Inflammatory macrophage (primary cell): ENCODE results near the gene USP32.
A peak's percentile ranks its signal among the peaks of the same experiment; 100 is the strongest.

Source experiments
- DNase-seq, 2 donors: peaks; one replicate each; pipeline ENCODE4 v3.0.0-alpha.2; 2020 to 2022

The USP32 gene

GRCh38 chr17:60149691-60150582, 242.0 kb downstream of the USP32 start, which contains the start of gene CA4:
TSS of gene CA4 (plus strand) at chr17:60149973. CDS start at chr17:60150035, 62 bp downstream.
- no peak for DNase-seq

DNA sequence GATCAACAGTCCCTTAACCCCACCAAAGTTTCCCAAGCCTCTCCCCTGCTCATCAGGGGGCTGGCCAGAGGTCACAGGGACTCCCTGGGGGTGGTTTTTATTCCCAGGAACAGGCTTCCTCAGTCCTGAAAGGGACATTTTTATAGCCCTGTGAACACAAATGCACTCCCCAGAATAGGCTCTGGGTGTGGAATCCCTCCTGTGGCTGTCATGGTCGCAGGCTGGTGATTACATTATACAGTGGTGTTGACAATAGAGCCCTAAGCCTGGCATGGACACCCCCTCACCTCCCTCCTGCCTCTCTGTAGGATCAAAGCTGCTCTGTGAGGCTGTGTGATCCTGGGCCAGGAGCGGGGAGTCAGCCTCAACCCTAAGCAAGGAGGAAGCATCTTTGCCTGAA, 243.6 kb downstream of the USP32 start:
- no peak for DNase-seq

- DNase-seq, result peak; percentile 45 to 49
Measured at GRCh38 chr17:60147553-60148223, 244.2 kb downstream of the USP32 start.

GRCh38 chr17:60146206-60146605, 245.7 kb downstream of the USP32 start:
- no peak for DNase-seq

DNA sequence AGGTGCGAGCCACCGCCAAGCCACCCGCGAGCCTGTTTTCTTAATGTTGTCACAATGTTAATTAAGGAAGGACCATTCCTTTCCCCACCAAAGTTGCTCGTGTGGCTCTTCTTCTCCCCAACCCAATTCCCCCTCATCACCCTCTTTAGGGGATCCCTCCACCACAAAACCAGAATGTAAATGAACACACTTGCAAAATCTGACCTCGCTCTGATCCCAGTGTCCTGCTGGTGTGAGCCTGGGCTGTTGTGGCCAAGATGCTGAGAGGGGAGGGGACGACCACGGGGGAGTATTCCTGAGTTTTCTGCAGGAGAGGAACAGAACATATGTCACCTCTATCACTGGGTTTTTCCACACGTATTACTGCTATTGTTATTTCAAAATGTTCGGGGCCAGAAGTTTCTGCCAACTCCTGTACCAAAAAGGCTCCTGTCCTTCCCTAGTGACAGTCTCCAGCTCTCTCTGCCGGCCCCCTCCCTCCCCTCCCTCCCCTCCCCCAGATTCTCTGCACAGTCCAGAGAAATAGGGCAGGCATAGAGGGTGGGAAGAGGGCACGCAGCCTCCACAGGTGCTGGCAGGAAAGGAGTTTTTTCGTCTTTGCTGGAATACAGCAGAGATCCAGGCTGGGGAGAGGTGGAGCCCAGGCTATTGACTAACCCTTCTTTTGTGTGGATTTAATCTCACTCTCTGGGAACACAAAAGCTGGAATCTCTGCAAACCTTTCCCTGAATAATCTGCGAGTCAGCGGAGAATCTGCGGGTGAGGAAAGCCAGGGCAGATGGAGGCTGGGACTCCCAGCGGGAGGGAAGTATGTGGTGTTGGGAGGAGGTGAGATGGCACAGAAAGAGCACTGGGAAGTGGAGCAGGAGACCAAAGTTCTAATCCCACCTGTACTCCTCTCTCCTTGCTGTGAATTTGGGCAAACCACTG, 246.7 kb downstream of the USP32 start:
- DNase-seq, result no peak

DNA sequence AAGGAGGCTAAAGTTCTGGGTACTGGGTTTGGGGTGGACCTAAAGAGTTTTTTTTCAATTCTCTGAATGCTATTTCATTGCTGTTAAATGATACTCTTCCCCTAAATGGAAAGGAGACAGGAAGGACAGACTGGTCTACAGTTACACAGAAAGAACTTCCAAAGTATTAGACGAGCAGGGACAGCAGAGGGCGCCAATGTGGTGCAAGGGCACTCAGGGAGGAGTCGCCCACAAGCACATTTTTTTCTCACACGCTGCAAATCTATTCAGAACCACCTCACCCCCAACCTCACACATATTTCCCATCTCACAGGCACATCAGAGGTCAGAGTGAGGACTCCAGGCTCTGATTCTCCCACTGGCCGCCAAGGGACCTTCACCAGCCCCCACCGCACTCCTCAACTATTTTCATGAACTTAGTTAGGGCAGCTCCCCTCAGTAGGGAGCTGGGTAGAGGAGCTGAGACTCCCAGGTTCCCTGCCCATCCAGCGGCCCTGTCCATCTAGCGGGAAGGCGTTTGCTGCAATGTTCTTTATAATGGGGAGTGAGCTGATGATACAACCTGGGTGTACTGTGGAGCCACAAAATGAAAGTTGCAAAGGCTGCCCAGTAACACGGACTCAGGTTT, 248.9 kb downstream of the USP32 start:
- peak; percentile 86 to 88 for DNase-seq

- peak; percentile 78 to 82 for DNase-seq
Measured at GRCh38 chr17:60141111-60142018, 250.6 kb downstream of the USP32 start.

GRCh38 chr17:60139438-60140285, 252.3 kb downstream of the USP32 start:
- peak; percentile 73 to 74 for DNase-seq

GRCh38 chr17:60138769-60139437, 253.0 kb downstream of the USP32 start:
- no peak for DNase-seq

DNA sequence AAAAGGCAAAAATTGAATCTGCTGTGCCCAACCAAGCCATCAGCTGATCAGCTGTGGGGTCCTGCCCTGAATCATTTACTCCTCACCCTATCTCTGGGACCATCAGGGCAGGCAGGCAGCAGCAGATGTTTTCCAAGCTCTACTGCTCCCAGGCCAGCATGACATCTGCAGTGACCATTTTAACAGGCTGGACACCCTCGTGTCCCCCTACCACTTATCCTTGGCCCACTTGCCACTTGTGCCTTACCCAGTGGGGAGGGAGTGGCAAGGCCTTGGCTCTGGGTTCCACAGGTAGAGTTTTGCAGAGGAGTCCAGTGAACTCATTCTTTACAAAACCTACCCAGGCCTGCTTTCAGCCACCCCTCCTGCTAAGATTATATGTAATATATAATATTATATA, 254.2 kb downstream of the USP32 start:
- no peak for DNase-seq

- DNase-seq, result no peak
Measured at GRCh38 chr17:60135951-60136666, 255.8 kb downstream of the USP32 start.

- DNase-seq, result peak; percentile 92 to 95
Measured at GRCh38 chr17:60135151-60135950, 256.6 kb downstream of the USP32 start.

DNA sequence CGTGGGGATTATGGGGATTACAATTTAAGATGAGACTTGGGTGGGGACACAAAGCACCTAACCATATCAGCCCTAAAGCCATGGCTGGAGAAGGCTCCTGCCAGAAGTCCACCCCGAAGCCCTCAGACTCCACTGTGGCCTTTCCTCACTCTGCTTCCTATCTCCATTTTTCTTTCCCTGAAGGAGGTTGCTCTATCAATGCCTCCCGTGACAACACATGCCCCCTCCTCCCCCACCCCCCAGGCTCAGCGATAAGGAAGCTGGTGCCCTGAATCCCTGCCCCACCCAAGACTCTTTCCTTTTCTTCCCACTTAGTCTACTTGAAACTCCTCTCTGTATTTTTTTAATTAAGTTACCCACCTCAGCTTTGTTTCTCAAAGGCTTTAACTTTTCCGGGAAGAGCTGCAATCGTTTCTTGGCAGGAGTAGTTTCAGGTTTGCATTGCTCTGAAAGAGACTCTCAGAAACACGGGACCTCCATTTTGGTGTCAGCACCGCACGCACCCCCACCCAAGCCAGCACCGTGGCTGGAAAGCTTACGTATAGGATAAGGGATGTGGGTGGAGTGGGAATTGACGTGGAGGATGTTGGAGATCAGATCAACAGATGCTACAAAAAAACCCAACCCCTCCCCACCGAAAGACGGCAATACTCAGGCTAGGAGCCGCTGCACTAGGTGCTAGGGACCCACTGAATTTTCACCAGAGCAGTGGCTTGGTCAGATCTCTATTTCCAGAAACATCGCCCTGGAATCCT, 257.4 kb downstream of the USP32 start:
- DNase-seq, result peak in 1 of 2 donors; percentile 30

DNA sequence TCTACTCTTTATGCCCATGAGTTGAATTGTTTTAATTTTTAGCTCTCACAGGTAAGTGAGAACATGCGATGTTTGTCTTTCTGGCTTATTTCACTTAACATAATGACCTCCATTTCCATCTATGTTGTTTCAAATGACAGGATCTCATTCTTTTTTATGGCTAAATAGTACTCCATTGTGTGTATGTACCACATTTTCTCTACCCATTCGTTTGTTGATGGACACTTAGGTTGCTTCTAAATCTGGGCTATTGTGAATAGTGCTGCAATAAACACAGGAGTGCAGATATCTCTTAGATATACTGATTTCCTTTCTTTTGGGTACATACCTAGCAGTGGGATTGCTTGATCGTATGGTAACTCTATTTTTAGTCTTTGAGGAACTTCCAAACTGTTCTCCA, 261.5 kb downstream of the USP32 start:
- DNase-seq, result no peak

GRCh38 chr17:60129164-60129563, 262.8 kb downstream of the USP32 start:
- DNase-seq, result no peak
